Ascending aorta (tissue), 2 donors: ENCODE measurements around the gene IGF2BP1. TPM values are rescaled to one million over a fixed set of nuclear protein-coding genes. Genes with fewer than 3 reads are reported as not detected.

Source experiments
- DNase-seq, 2 donors: peaks; one replicate each; pipeline ENCODE4 v3.0.0-alpha.2; 2019; ENCODE audit warnings: low spot score in 2 of 2
- H3K27ac ChIP-seq, 2 donors: fragments of 200-600 bp; sonication (generic); one replicate each; pipeline ENCODE4 v1.5.1; 2016 to 2017; ENCODE audit warnings: mild to moderate bottlenecking in 1 of 2
- H3K27me3 ChIP-seq: fragments of 200-600 bp; sonication (generic); one replicate; pipeline ENCODE4 v1.5.1; 2017
- H3K36me3 ChIP-seq, 2 donors: fragments of 200-600 bp; sonication (generic); one replicate each; pipeline ENCODE4 v1.5.1; 2016
- H3K4me1 ChIP-seq, 2 donors: fragments of 200-600 bp; sonication (generic); one replicate each; pipeline ENCODE4 v1.5.1; 2016 to 2017; ENCODE audit warnings: mild to moderate bottlenecking in 1 of 2
- H3K4me3 ChIP-seq, 2 donors: fragments of 200-600 bp; sonication (generic); one replicate each; pipeline ENCODE4 v1.5.1; 2016 to 2017; ENCODE audit warnings: mild to moderate bottlenecking in 1 of 2
- H3K9me3 ChIP-seq, 2 donors: fragments of 200-600 bp; sonication (generic); one replicate each; pipeline ENCODE4 v1.5.1; 2016
- intact Hi-C: fragments of 100-400 bp; cut with DNase I; formaldehyde crosslinking; loops from one replicate; pipeline ENCODE4 v1.15.1; 2023
- total RNA-seq: library from RNA; depleted of rRNA; stranded (reverse); fragments of >200 nt; gene quantifications from one replicate; pipeline ENCODE4 v1.1.0, GENCODE V29; 2016
- TF ChIP-seq, protein P1 (sequence below), 3 experiments: fragments of 200-600 bp in 2 of 3; fragments of 450-650 bp in 1 of 3; sonication (generic) in 2 of 3; IDR thresholded peaks; one replicate each; pipeline ENCODE4 v1.5.1; 2016 to 2019; ENCODE audit warnings: antibody characterized with exemption in 3 of 3, mild to moderate bottlenecking in 1 of 3, moderate library complexity in 1 of 3

IGF2BP1 gene
- total RNA-seq, 1 donor from 2014 or later: not detected

DNA sequence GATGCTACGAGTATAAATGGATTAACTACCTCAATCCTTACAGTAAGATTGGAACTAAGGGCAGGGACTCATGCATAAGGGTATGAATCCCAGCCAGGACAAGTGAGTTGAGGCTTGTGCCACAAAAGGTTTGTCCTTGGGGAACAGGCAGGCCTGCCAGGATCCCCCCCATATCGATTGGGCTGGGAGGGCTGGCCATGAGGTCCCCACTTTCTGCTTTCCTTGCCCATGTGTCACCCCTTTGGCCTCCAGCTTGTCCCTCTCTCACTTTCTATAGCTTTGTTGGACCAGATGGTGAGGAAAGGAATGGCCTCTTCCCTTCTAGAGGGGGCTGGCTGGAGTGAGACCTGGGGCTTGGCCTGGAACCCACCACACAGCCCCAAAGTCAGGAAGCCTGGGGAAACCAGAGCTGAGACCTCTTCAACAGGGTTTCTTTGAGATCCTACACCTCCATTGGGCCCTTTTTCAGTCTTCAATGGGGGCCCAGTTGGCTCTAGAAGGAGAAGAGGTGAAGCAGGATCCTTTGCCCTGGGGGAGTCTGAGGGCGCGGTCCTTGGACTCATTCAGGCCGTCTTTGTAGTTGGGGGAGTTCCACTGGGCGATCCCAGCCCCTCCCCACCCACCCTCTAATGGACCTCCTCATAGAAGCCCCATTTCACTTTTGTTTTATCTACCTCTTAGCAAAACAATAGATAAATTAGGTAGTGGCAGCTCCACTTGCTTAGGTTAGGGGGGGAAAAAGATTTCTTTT lies 57.3 kb downstream of the IGF2BP1 start:
- Histone ChIP-seq H3K27me3 (no peaks in the 10 kb centered on the region), H3K36me3 (no peaks in the 10 kb centered on the region), H3K27ac (no peak overlapping the region), H3K4me1 (no peaks in the 10 kb centered on the region), H3K9me3 (no peaks in the 10 kb centered on the region), H3K4me3 (no peak overlapping the region)
- intact Hi-C loops: no loop called here
- no peak for DNase-seq
- TF ChIP-seq, protein P1, sequence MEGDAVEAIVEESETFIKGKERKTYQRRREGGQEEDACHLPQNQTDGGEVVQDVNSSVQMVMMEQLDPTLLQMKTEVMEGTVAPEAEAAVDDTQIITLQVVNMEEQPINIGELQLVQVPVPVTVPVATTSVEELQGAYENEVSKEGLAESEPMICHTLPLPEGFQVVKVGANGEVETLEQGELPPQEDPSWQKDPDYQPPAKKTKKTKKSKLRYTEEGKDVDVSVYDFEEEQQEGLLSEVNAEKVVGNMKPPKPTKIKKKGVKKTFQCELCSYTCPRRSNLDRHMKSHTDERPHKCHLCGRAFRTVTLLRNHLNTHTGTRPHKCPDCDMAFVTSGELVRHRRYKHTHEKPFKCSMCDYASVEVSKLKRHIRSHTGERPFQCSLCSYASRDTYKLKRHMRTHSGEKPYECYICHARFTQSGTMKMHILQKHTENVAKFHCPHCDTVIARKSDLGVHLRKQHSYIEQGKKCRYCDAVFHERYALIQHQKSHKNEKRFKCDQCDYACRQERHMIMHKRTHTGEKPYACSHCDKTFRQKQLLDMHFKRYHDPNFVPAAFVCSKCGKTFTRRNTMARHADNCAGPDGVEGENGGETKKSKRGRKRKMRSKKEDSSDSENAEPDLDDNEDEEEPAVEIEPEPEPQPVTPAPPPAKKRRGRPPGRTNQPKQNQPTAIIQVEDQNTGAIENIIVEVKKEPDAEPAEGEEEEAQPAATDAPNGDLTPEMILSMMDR (IDR thresholded peaks at IDR 0.05): no peak

GRCh38 chr17:49055181-49055927 lies 58.2 kb downstream of the IGF2BP1 start:
- intact Hi-C loops: no loop called here
- TF ChIP-seq, protein P1 (IDR thresholded peaks at IDR 0.05): no peak

GRCh38 chr17:49061524-49061943 lies 64.3 kb downstream of the IGF2BP1 start:
- H3K27ac ChIP-seq: no peak overlapping the region
- no peak for DNase-seq
- no peaks in the 10 kb centered on the region for H3K36me3 ChIP-seq
- no peak overlapping the region for H3K4me3 ChIP-seq
- no peaks in the 10 kb centered on the region for H3K4me1 ChIP-seq
- H3K9me3 ChIP-seq: no peaks in the 10 kb centered on the region
- TF ChIP-seq, protein P1 (IDR thresholded peaks at IDR 0.05): no peak
- intact Hi-C loops: no loop called here
- H3K27me3 ChIP-seq: no peaks in the 10 kb centered on the region

More at GRCh38 chr17:49055181-49055927, 58.2 kb downstream of the IGF2BP1 start:
- no peaks in the 10 kb centered on the region for H3K27me3 ChIP-seq
- H3K4me3 ChIP-seq: no peak overlapping the region
- H3K36me3 ChIP-seq: no peaks in the 10 kb centered on the region
- H3K4me1 ChIP-seq: no peaks in the 10 kb centered on the region
- DNase-seq: no peak
- no peaks in the 10 kb centered on the region for H3K9me3 ChIP-seq
- no peak overlapping the region for H3K27ac ChIP-seq

DNA sequence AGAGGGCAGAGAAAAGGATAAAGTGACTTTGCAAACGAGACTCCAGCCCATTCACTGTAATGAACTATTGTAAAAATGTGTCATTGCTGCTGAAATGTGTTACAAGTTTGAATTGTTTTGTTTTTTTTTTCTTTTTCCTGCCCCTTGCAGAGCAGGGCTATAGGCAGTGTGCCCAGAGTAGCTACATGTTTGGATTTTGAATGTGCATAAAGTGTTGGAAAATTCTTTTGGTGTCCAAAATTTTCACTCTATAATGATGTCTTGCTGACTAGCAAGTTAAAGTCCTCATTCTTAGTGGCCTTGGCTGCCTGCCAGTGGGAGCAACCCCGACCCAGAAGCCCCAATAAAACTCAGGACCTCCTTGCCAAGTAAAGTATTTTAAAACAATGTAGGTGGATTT lies 66.5 kb downstream of the IGF2BP1 start:
- Histone ChIP-seq H3K4me1 (no peaks in the 10 kb centered on the region), H3K9me3 (no peaks in the 10 kb centered on the region), H3K36me3 (no peaks in the 10 kb centered on the region), H3K27ac (no peak overlapping the region), H3K27me3 (no peaks in the 10 kb centered on the region), H3K4me3 (no peak overlapping the region)
- DNase-seq: no peak
- TF ChIP-seq, protein P1 (IDR thresholded peaks at IDR 0.05): no peak
- intact Hi-C loops: no loop called here

- H3K9me3 ChIP-seq: no peaks in the 10 kb centered on the region
- H3K4me1 ChIP-seq: no peaks in the 10 kb centered on the region
- TF ChIP-seq, protein P1 (IDR thresholded peaks at IDR 0.05): no peak
- no peaks in the 10 kb centered on the region for H3K36me3 ChIP-seq
- H3K27me3 ChIP-seq: no peaks in the 10 kb centered on the region
- no peak for DNase-seq
- intact Hi-C loops: no loop called here
- H3K4me3 ChIP-seq: no peak overlapping the region
- no peak overlapping the region for H3K27ac ChIP-seq
Measured at GRCh38 chr17:49067163-49067562, 70.0 kb downstream of the IGF2BP1 start.
